Measurements from ENCODE around the gene SCGB1A1.
"Not testable (repeated sequence)": the region's sequence is repeated elsewhere in the genome, so short reads cannot be mapped to it uniquely, and the experiment has no call there.

- TF ChIP-seq REST (IDR thresholded peaks at IDR 0.05); GABPA (IDR thresholded peaks at IDR 0.05 in 1 of 2, conservative IDR thresholded peaks at IDR 0.05 in 1 of 2); ATF3 (IDR thresholded peaks at IDR 0.05); YY1 (IDR thresholded peaks at IDR 0.05); EGR1 (IDR thresholded peaks at IDR 0.05; ENCODE audit: low read depth in 2 of 2); JUND (IDR thresholded peaks at IDR 0.05); TAF1 (conservative IDR thresholded peaks at IDR 0.05): not testable (repeated sequence)
- TF ChIP-seq CTCF (IDR thresholded peaks at IDR 0.05; ENCODE audit: low read depth, low read length, missing input control) (peak; percentile 78), RAD21 (IDR thresholded peaks at IDR 0.05) (peak; percentile 87 to 92)
Measured at GRCh38 chr11:62380821-62381245, 38.0 kb upstream of the SCGB1A1 start.

Measured in liver (tissue), 3 donors.